ENCODE data around the gene C6orf15. TPM values are rescaled to one million over a fixed set of nuclear protein-coding genes. Genes with fewer than 3 reads are reported as not detected.

C6orf15 gene
- total and polyA plus RNA-seq, 2 of the 8 experiments (the other 6 are each of a cell fraction or from before 2014, with no cell fraction given), result not detected

- Histone ChIP-seq H2BK12ac (ENCODE audit: low read depth, low read length) (no peak overlapping the region), H3K27ac (ENCODE audit: low read depth, low read length) (no peak overlapping the region), H3K79me2 (ENCODE audit: control insufficient read depth in 1 of 2, insufficient read depth in 2 of 2, low read length in 2 of 2) (no peaks in the 10 kb centered on the region), H4K91ac (replicated peaks; ENCODE audit: insufficient read length, low read length) (no peak overlapping the region), H3K36me3 (ENCODE audit: control insufficient read depth in 2 of 4, insufficient read depth in 4 of 4, low read length in 3 of 4) (peaks cover 2 to 30% (median 6%) of the 10 kb centered on the region in 4 experiments; a peak in 5 of 8 replicates), H3K23me2 (ENCODE audit: low read depth, low read length) (no peaks in the 10 kb centered on the region; the same call in 1 of the 2 replicates), H2BK15ac (ENCODE audit: low read length) (no peak overlapping the region), H2BK120ac (replicated peaks; ENCODE audit: low read depth, low read length) (no peak overlapping the region), H2AK5ac (ENCODE audit: low read depth, low read length) (no peak overlapping the region), H3K18ac (ENCODE audit: extremely low read depth, low read length) (no peak overlapping the region), H4K5ac (ENCODE audit: insufficient read length, low read depth, low read length) (no peak overlapping the region), H4K8ac (ENCODE audit: extremely low read depth, insufficient read depth, low read length) (no peak overlapping the region), H3K14ac (ENCODE audit: insufficient read length) (no peak overlapping the region), H3K4me3 (ENCODE audit: extremely low read depth in 1 of 4, insufficient read depth in 2 of 4, low read depth in 3 of 4, low read length in 4 of 4) (no peak overlapping the region), H2BK5ac (ENCODE audit: low read depth, low read length) (no peak overlapping the region), H3K9ac (replicated peaks in 1 of 4; ENCODE audit: extremely low read depth in 1 of 4, low read depth in 3 of 4, low read length in 3 of 4) (no peak overlapping the region), H3K9me3 (ENCODE audit: insufficient read depth in 2 of 2, low read depth in 1 of 2, low read length in 1 of 2) (no peaks in the 10 kb centered on the region), H2BK20ac (ENCODE audit: low read length) (no peak overlapping the region), H3K56ac (replicated peaks; ENCODE audit: insufficient read length, low read depth, low read length) (no peak overlapping the region), H3K27me3 (replicated peaks in 1 of 4; ENCODE audit: control insufficient read depth in 3 of 4, extremely low read depth in 1 of 4, insufficient read depth in 3 of 4, low read length in 3 of 4) (0 out of 7 replicates have a peak, but pooled peaks cover 0 to 2% (median 0%) of the 10 kb centered on the region in 4 experiments), H3K4me2 (ENCODE audit: insufficient read depth in 1 of 2, low read depth in 2 of 2, low read length in 2 of 2) (no peak overlapping the region; a peak in 2 of 4 replicates), H3K4ac (replicated peaks; ENCODE audit: insufficient read length, low read depth, low read length) (no peak overlapping the region), H3K4me1 (replicated peaks in 1 of 4; ENCODE audit: control insufficient read depth in 3 of 4, insufficient read depth in 4 of 4, low read length in 3 of 4) (peaks cover 0 to 16% (median 11%) of the 10 kb centered on the region in 4 experiments; a peak in 6 of 7 replicates), H2AFZ (ENCODE audit: low read length) (no peak overlapping the region), H4K20me1 (replicated peaks in 1 of 2; ENCODE audit: control insufficient read depth in 1 of 2, insufficient read depth in 2 of 2, low read length in 2 of 2) (no peaks in the 10 kb centered on the region), H3K79me1 (ENCODE audit: low read depth, low read length) (no peaks in the 10 kb centered on the region), H3K23ac (ENCODE audit: insufficient read length) (no peak overlapping the region)
- ChIA-PET CTCF (ENCODE audit: partially characterized antibody) (interaction anchor here (1.2 to 16.4 kb wide), 4 partner anchors 12 to 49 kb away, joined by 4 to 170 read pairs (median 6); no protein-coding TSS in a partner anchor), POLR2A (ENCODE audit: partially characterized antibody) (interaction anchor here (0.7 to 68.5 kb wide), 3 partner anchors 4 to 187 kb away, joined by 4 to 2251 read pairs (median 2251); partner anchors contain the start of genes CCHCR1, CDSN, POU5F1 and PSORS1C1)
- WGBS, 2 experiments (ENCODE audit: extremely low coverage in 1 of 2, insufficient coverage in 1 of 2, insufficient read length in 1 of 2, insufficient replicate concordance in 2 of 2, low coverage in 1 of 2, low lambda C conversion rate in 2 of 2, missing lambda C conversion rate in 1 of 2), result 47% methylated on average over 11 of the region's 11 CpGs; no CpG with 5 or more reads in 1 of the 2 experiments
- DNase-seq (ENCODE audit: low read depth in 1 of 2, low spot score in 2 of 2) (no peak), FAIRE-seq (no peak)
- TF ChIP-seq RBBP5 (IDR thresholded peaks at IDR 0.05; ENCODE audit: borderline replicate concordance, low read depth, low read length) (no peak), TAF1 (IDR thresholded peaks at IDR 0.05; ENCODE audit: low read depth, low read length) (no peak), MAX (IDR thresholded peaks at IDR 0.05) (0 out of 2 replicates have a peak, but pooled peaks have one; percentile 9)
Measured at GRCh38 chr6:31143148-31143547, 30.8 kb upstream of the C6orf15 start.

All from H1 (cell line).